GM12874 (cell line): Measurements from ENCODE around the gene FAM107A.

Experiments used
- TF ChIP-seq, protein P1 (sequence below): IDR thresholded peaks from 2 replicates; pipeline ENCODE4 v1.5.1; 2011; ENCODE audit warnings: low read depth, mild to moderate bottlenecking, control low read depth, low read length, moderate library complexity; ENCODE audit not compliant: insufficient read depth

FAM107A gene

DNA sequence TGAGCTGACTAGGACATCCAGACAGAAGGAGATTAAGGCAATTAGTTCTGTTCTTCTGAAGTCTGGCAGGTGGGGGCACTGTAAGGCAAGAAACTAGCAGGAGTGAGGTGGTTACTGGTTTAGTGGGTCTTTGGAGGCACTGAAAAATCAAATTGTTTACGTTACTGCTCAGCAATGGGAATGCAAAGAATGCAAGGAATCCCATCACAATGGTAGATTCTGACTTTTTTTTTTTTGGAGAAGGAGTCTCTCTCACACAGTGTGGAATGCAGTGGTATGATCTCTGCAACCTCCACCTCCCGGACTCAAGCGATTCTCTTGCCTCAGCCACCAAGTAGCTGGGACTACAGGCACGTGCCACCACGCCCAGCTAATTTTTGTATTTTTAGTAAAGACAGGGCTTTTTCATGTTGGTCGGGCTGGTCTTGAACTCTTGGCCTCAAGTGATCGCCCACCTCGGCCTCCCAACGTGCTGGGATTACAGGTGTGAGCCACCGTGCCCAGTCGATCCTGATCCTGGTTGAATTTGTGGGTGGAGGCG lies 16.4 kb downstream of the FAM107A start:
- TF ChIP-seq, protein P1, sequence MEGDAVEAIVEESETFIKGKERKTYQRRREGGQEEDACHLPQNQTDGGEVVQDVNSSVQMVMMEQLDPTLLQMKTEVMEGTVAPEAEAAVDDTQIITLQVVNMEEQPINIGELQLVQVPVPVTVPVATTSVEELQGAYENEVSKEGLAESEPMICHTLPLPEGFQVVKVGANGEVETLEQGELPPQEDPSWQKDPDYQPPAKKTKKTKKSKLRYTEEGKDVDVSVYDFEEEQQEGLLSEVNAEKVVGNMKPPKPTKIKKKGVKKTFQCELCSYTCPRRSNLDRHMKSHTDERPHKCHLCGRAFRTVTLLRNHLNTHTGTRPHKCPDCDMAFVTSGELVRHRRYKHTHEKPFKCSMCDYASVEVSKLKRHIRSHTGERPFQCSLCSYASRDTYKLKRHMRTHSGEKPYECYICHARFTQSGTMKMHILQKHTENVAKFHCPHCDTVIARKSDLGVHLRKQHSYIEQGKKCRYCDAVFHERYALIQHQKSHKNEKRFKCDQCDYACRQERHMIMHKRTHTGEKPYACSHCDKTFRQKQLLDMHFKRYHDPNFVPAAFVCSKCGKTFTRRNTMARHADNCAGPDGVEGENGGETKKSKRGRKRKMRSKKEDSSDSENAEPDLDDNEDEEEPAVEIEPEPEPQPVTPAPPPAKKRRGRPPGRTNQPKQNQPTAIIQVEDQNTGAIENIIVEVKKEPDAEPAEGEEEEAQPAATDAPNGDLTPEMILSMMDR, result no peak

DNA sequence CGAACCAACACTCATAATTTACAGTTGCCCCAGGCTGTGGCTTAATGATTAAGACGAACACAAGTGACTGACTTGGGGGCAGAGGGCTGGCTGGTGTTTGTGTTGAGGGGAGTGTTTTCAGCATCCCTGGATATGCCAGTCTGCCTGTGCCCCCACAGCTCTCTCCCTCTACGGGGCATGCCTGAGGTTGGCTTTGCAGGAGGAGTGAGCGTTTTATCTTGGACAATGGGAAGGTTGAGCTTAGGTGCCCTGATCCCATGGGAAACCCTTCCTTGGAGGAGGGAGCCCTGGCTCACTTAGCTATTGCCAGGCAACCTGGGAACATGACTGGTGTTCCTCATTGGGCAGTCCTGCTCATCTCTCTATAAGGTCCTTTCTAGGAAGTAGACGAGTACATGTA lies 17.6 kb downstream of the FAM107A start:
- TF ChIP-seq, protein P1, result no peak

DNA sequence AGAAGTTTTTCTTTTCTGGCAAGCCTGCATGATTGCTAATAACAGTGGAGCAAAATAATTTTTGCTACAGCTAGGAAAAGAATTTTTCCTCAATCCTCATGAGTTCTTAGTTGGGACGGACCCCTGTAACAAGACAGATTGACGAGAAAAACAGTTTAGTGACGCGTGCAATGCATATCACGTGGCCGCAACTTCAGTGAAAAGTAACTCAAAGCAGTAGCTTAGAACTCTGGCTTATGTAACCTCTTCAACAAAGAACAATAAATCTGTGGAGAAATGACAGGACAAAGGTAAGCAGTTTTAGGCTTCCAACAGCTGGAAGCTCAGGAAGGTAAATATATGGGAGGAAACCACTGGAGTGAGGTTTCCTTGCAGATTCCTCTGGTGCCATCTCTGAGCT lies 19.7 kb downstream of the FAM107A start:
- TF ChIP-seq, protein P1, result no peak

DNA sequence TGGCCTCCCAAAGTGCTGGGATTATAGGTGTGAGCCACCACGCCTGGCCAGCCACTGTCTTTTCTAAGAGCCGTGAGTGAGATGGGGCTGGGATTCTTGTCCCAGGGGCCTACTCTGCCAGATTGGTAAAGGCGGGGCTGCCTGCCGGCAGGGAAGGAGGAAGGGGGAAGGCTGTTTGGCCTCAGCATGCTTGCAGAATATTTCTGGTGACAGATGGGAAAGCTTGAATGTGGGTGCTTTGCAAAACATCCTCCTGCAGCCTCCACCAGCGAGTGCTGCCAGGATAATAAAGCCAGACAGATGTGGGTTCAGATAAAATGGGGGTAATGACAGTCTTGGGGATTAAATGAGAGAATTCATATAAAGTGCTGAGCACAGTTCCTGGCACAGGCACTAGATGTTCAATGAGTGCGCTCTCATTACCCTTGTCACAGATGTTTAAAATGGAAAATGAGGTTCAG lies 20.4 kb downstream of the FAM107A start:
- TF ChIP-seq, protein P1, result no peak

DNA sequence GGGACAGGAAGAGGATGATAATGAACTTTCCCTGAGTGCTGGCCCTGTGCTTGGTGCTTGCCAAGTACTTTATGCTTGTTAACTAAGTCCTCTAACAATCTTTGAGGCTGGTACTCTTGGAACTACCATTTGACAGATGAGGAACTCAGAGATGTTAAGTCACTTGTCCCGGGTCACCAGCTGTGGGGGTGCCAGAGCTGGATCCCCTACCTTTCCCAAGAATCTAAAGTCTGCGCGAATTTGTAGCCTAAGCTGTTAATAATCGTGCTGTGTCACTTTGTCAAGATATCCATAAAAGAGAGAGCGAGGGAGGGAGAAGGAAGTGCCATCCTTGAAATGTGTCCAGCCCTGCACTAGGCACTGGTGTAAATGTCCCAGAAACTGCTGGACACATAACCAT lies 21.2 kb downstream of the FAM107A start:
- TF ChIP-seq, protein P1, result no peak

DNA sequence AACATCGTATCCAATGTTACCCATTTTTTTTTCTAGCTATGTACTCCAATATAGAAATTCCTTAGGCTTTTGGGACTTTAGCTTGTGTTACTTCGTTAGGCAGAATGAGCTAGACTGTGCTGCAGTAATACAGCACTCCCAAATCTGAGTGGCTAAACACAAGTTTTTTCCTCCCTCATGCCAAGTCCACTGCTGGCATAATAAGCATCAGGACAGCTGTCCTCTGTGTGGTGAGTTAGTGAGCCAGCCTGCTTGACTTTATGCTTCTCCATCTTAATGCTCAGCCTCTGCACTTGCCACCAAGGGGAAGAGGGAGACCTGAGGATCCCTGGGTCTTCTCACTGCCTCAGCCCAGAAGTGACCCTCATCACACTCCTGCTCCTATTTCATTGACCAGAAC lies 22.0 kb downstream of the FAM107A start:
- TF ChIP-seq, protein P1, result no peak

DNA sequence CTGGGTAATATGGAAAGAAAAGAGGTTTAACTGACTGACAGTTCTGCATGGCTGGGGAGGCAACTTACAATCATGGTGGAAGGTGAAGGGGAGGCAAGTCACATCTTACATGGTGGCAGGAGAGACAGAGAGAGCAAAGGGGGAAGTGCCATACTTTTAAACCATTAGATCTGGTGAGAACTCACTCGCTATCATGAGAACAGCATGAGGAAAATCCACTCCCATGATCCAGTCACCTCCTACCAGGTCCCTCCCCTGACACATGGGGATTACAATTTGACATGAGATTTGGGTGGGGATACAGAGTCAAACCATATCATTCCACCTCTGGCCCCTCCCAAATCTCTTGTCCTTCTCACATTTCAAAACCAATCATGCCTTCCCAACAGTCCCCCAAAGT lies 24.2 kb downstream of the FAM107A start:
- TF ChIP-seq, protein P1, result no peak

DNA sequence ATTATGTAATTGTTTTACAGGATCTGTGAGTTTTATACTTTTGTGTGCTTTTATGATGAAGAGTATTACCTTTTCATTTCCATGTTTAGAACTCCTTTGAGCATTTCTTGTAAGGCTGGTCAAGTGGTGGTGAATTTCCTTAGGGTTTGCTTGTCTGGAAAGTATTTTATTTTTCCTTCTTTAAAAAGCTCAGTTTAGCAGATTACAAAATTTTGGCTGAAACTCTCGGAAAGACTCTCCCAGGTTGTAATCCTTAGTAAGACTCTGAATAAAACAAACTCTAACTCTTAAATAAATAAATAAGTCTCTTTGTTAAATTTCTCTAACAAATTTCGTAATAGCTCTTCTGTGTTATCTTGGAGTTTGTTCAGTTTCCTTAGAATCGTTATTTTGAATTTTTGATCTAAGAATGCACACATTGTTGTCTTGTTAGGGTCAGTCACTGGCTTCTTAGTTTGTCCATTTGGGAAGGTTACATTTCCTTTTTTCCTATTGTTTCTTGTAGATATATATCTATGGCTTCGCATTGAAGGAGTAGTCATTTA lies 25.5 kb downstream of the FAM107A start:
- TF ChIP-seq, protein P1, result no peak
